ENCODE results near the gene GATA3.

Gene GATA3

DNA sequence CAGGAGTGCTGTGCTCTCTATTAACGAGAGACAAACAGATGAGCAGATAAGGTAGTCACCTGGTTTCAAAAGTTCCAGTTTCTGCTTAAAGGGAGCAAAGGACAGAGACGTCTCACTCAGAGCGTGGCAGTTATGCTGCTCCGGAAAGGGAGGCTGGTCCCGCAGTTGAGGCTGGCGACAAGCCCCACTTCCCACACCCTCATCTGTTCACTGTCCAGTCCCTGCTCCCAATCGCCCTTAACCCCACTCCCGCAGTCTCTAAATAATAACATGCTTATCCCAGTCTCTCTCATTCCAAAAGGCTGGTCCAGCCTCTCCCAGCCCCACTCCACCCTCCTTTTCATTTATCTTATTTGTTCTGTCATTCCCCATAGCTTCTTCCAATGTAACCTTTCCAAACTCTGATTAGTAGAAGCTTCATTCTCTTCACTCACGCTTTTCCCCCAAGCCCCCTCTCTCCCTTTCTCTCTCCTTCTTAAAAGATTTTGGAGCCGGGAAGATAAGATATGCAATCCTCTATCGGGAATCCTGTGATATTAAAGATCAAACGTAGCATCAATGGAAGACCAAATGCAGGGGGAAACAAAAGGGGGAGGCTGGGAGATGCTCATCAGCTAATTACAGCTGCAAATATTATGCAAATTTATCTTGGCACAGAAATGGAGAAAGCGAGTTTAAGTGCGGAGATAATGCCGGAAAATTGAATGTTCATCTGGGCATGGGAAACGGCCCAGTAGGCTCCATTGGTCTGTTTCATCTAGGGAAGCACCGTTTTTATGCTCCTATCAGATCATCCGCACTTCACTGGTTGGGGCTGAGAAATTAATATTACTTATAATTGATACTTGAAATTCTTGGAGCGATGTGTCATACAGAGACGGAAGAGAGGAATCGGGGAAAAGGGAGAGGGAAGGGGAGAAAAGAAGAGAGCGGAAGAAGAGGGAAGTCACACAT lies 16.3 kb upstream of the GATA3 start:
- DNase-seq (ENCODE audit: low read depth in 1 of 2, low spot score in 1 of 2): no peak

DNA sequence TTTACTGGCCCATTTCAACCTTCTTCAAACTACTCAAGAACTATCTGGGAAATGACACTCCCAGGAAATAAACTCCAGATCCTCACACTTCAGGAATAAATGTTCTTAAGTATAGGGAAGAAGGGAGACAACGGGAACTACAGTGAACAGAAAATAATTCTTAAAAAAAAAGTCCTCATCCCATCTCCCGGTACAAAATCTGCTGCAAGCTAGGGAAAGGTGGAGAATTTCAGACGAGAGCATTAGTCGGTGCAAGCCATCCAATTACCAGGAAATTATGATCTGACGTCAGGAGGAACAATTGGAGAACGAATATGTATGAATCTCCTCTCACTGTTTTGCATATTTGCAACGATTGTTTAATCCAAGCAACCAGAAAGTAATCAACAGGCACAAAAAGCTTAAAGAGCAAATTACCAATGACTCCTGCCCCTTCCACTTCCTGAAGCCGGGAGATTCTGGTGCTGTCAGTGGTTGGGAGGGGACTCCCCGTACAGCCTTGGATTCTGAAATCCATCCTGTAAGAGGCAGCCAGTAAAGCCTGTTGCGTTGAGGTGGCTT lies 15.1 kb upstream of the GATA3 start:
- no peak for DNase-seq (ENCODE audit: low read depth in 1 of 2, low spot score in 1 of 2)

DNA sequence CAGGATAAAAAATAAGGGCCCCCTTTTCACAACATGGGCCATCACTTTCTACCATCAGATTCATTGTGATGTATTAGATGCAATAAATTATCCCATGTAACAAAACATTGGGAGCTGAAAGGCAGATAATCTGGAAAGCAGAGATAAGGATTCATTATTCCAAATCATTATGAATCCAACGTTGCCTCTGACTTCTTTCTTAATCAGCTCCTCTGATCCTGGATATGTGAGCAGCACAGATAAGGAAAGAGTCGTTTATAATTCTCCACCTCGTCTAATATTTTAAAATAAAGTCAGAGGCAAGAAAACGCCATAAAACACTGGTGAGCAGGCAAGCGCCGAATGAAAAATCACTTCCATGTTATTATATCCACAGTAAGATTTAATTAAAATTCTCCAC lies 13.8 kb upstream of the GATA3 start:
- DNase-seq (ENCODE audit: low read depth in 1 of 2, low spot score in 1 of 2): no peak

DNA sequence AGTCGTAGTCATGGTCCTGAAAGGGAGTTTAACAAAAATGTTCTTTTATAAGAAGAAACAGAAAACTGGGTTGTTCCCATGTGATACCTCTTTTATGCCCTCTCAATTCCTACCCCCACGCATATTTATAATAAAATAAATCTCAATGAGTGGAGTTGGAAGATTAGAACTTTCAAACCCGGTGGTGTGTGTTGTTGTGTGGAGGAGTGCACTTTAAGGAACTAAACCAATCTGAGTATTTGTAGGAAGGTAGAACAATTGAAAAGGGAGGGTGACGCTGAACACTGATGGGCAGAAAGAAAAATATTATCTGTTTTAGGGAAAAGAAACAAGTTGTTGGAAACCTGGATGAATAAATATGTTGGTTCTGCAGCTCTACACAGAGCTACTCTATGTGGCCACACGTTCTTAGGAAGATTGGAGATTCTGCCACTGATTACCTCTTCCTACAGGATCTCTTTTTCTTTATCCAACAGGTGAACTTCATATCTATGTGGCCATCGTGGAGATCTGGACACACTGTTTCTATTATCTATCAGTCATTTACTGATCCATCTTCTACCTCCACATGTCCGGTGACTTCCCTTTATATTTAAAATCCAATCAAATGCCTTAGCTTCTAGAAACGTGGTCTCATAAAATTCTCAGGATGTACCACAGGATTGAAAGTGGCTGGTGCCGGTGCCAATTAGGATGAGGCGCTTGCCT lies 13.1 kb upstream of the GATA3 start:
- DNase-seq (ENCODE audit: low read depth in 1 of 2, low spot score in 1 of 2): no peak

DNA sequence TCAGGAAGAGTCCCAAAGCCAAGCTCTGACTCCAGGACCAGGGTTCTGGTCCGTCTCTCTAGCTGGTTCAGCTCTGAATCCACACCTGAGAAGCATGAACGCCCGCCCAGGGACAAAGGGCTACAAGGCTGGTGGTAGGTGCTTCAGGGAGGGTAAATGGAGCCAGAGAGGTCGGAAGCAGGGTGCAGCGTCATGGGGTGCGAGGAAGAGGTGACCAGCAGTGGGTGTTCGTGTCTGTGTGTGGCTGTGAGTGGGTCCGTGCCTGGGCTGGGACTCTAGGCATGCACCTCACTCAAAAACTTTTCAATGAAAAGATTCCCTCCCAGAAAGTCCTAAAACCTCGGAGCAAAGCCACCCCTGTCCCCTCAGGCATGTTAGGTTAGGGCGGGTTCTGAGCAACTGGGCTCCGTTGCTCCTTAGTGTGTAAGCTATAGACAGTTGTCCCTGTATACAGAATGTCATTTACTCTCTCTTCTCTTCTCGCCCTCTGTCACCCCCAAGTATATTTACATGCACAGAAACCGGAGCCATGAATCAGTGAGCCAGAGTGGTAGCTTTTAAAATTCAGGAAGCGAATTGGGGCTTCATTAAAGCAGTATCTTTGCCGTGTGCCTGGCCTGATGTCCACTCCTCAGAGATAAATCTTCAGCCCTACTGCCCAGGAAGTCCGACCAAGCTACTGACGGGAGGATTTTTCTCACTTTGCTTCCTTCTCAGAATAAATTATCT lies 12.3 kb upstream of the GATA3 start:
- DNase-seq (ENCODE audit: low read depth in 1 of 2, low spot score in 1 of 2): no peak

DNA sequence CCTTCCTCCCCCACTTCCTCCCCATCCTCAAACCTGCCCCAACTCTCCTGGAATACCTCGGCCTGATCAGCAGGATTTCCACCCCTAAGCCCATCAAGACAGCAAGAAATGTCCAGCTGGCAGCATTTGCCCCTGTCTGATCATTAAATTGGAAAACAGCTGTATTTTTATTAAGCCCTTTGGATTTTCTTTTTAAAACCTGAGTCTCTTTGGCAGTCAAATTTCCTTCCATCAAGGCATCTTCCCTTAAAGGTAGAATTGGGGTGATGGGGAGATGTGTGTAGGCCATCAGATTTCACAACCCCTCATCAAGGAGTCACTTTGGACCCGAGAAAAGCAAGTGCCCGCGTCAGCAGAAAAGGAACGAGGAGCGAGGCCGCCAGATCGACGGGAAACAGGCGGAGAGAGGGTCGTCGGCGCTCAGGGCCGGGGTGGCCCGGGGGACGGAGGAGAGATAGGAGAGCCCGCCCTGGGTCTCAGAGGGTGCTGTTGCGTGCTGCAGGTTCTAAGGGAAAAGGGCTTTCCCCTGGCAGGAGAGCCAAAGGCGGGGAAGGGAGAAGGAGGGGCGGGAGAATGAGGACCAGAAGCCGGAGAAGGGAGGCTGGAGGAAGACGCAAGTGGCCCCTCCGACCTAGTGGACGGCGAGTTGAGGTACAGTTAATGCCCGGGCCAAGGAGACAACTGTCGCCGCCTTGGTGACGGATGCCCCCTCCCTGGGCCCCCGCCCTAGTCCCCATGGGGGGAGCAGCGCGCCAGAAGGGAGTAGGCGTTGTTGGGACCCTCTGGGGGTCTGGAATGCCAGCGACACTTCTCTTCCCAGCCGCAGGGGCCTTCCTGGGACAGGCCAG lies 11.5 kb upstream of the GATA3 start:
- no peak for DNase-seq (ENCODE audit: low read depth in 1 of 2, low spot score in 1 of 2)

DNA sequence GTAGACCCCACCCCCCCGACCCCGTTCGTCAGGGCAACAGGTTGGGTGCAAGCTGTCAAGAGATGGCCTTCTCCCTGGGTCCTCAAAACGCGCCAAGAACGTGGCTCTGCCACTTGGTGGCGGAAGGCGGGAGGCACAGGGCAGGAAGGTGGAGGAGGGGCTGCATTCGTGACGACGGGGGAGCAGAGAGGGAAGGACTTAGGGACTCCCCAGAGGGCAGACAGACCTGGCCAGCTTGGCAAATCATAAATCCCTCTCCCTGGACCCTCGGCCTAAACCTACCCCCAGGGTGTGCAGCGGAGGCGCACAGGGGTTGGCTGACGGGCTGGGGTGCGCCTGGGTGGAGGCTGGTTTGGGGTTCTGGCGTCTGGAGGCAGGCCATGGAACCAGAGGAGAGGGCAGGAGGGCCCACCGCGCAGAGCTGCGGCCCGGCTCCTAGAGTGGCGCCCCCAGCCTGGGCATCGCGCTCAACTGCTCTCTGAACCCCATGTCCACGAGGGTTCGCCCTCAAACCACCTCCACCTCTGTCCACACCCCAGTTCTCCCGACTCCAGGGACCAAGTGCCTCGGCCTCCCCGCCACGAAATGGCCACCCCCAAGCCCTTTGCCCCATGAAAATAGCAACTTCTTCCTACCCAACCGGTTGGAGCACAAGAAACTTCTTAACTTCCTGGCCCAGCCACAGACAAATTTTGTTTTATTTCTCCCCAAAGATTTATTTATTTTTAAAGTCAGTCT lies 10.8 kb upstream of the GATA3 start:
- no peak for DNase-seq (ENCODE audit: low read depth in 1 of 2, low spot score in 1 of 2)

DNA sequence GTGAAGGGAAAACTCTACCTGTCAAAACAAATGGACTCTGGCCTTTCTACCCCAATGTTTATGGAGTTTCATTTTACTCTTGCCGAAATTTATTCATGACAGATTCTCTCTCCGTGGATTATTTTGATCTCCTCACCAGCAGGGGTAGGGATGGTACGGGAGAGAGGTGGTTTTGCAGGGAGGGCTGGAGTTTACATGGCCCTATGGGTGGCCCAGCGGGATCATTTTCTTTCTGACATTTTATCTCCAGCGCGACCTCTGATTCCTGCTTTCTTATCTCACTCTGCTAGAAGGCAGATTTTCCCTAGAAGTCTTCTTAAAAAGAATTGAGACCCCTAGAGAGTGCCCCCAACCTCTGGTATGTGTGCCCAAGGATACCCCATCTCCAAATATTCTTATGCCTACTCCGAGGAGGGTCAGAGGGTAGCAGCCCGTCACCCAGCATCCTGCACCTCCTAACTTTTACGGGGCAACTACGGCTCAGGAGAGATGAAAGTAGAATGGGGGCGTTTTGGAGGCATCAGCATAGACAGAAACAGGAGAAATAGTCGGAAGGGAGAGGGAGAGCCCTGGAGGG lies 10.1 kb upstream of the GATA3 start:
- no peak for DNase-seq (ENCODE audit: low read depth in 1 of 2, low spot score in 1 of 2)

DNA sequence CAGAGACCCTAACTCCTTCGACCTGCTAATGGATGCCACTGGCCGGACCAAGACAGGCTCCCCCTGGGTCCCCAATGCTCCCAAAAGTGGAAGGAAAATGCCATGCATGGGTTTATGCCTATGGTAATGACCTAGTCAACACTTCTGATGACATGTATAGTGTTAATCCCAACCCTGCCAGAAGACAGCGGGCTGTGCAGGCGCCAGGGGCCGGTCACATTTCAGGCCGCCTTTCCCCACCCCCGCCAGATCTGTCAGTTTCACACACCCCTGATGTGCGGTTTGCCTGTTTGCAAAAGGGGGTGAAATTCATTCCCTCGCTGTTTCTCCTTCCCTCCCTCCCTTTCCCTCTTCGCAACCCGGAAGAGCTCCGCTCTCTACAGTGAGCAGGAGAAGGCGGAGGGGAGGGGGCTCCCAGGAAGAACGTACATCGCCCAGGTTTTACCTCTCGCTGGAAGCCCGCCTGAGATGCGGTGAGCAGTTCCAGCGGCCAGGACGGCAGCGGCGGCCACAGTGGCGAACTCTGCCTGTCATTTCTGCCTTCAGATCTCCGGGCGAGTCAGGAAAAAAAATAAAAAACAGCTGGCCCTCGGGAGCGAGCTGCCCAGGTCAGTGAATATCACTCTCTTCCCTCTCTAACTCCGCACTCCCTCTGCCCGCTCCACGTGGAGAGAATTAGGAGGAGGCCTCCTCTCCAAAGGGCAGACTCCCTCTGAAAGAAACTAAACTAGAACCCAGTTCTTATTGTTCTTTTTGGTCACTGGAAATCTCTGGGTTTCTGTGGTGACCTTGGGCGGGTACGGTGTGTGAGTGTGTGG lies 9.4 kb upstream of the GATA3 start:
- DNase-seq (ENCODE audit: low read depth in 1 of 2, low spot score in 1 of 2): no peak

DNA sequence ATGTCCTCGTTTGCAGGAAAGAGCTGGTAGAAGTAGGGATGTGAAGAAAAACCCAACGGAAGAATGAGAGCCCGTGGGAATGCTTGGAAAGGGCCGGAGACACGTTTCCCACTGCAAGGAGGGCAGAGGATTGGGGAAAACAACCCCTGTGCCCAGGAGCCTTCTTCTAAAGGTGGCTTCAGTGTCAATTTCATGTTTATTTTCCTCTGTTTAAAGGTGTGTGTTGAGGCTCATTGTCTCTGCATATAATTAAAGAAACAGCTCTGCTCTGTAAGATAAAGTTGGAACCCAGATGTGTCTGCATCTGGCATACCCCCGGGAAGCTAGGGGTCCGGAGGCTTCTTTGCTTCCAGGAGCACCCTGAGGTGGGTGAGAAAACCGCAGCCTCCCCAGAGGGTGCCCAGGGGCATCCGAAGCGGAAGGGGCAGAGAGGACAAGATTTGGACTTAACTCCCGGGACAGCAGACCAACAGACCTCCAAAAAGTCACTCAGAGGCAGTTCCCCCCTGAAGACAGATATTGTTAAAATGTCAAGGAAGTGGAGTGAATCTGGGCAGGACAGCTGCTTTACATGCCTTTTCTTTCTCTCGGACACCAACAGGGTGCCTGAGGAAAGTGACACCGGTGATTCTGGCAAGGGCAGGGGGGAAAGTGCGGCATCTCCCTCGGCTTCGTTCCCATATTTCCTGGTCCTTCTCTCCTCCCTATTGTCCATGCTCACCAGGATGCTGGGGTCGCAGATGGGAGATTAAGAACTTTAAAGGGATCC lies 8.6 kb upstream of the GATA3 start:
- no peak for DNase-seq (ENCODE audit: low read depth in 1 of 2, low spot score in 1 of 2)

DNA sequence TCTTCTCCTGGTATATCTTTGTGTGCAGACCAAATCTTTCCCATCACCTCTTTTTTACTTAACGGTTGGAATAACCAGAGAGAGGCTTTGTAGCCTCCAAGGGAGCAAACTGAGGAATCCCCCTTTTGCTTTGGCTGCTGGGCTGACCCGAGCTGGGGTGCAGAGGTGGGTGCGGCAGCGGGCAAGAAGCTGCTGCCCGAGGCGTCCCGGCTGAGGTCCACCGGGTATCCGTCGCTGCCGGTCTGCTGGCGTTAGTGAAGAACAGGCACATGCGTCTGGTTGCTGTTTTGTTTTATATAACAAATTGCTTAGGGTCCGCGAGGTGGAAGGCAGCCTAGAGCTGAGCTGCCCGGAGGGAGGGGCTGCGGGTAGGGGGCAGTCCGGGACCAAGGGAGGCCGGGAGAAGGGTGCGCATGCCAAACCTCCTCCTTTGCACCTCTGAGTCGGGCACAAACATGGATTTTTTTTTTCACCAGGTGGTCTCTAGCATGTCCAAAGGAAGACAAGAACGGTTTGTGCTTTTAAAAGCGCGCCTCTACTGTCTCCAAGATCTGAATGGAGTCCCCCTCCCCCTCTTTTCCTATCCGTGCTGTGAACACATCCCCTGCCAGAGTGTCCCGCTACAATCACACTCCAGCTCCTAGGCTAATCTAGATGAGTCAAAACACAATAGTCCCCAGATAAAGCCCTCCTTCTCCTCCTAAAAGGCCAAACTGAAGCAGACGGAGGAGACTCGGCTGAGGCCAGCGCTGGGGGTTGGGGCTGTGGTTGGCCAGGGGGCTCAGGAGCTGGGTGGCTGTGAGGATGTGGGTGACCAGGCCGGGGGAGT lies 6.8 kb upstream of the GATA3 start:
- no peak for DNase-seq (ENCODE audit: low read depth in 1 of 2, low spot score in 1 of 2)

DNA sequence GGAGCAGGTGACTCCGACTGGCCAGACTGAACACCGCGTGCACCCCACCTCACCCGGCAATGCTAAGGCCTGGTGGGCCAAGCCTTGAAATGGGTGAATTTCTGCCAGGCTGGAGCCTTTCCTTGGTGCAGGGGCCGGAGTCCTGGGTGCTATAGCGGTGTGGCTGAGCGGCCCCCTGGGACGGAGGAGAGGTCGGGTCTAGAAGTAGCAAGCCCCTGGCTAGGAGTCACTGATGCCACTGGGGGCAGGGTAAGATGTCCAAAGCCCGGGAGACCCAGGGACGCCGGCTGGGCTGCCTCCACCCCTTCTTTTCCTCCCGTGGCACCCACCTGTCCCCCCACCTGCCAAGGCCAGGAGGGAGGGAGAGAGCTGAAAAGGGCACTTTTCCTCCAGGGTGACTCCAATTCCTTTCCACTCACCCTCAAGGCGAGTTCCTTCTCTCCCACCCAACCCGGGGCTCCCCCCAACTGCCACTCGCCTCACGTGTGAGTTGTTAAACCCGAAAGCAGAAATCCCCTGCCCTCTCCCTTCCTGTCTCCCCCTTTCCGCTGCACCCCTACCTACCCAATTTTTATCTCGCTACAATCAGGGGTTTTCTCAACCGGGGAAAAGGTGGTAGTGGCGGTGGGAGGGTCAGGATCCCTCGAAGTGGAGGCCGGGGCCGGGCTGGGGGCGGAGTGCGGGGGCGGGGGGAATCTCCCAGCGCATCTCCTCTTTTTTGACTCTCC lies 6.0 kb upstream of the GATA3 start:
- no peak for DNase-seq (ENCODE audit: low read depth in 1 of 2, low spot score in 1 of 2)

DNA sequence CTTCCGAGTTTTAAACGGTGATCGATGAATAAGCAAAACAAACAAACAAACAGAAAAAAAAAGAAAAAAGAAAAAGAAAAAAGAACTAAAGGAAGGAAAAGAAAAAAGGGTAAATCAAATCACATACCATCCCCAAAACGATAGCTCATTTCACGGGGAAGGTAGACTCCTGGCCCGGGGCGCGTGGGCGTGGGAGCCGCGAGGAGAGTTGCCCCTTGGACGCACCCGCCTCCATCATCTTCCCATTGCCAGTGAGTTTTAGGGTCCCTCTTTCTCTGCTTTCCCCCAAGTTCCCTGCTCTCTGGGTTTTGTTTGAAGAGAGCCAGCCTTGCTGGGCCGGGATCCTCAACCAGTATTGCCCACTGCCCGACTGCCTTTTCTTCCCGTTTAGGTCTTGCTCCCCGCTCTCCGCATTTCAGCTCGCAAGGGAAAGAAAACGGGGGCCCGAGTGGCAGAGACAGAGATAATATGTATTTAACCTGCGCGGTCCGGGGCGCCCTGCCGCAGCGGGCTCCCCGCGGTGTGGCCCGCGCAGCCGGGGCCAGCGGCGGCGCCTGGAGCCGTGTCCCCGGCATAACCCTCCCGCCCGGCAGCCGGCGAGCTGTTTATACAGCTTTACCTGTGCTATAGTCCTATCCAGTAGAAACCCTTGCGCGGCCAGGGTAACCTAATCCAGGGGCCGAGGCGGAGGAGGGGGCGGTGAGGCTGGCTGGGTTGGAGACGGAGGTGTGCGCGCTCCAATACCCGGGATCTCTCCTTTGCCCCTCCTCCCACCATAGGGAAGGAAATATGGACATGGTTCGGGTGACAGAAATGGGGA lies 5.2 kb upstream of the GATA3 start:
- no peak for DNase-seq (ENCODE audit: low read depth in 1 of 2, low spot score in 1 of 2)

DNA sequence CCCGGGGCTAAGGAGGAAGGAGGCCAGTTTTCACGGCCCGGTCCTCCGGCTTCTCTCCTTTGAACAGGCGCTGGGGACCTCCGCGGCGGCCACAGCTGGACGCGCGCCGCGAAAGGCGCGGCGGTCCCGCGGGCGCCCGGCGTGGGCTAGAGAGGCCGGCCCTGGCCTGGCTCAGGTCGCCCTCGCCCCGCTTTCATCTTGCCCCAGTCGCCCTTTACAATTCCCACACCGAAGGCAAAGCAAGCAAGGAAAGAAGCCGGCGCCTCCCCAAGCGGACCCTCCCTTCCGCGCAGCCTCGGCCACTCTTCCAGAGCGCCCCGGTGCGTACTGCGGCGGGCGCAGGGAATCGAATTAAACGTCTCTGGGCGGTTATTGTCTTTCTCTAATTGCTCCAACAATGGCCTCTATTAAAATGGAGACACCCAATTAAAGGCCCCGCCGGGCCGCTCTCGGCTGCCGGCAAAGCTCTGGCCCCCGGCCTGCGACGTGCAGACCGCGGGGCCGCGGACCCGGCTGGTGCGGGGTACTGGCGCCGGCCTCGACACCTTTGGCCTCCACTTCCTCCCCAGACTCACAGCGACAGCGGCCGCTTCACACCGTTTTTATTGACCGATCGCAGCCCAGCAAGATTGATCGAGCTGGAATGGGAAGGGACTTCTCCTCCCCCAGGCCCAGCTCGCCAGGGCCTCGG lies 4.5 kb upstream of the GATA3 start:
- no peak for DNase-seq (ENCODE audit: low read depth in 1 of 2, low spot score in 1 of 2)

DNA sequence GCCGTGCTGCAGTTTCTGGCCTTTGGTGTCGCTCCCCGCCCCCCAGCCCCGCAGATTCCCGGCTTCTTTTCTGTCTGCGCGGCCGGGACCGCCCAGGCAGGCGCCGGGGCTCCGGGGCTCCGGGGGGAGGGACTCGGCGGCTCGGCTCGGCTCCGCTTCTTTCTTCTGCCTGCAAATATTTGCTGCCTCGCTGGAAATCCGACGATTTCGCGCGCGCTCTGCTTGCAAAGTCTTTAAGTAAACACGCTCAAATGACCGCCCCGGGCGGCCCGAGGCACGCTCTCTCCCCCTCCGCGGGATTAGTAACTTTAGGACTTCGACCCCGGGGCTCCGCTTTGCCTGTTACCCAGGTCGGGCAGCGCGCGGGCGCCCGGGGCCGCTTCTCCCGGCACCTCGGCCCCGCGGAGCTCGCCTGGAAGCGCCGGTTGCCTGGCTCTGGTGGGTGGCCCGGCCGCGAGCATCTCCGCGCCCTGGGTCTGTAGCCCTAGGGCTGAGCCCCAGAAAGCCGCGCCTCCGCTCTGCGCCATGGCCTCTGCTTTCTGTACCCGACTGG lies 3.9 kb upstream of the GATA3 start:
- DNase-seq (ENCODE audit: low read depth in 1 of 2, low spot score in 1 of 2): no peak
